ENCODE measurements around the gene CPT1B.
A peak's percentile ranks its signal among the peaks of the same experiment; 100 is the strongest.

Gene CPT1B

GRCh38 chr22:50569896-50570535 is 8.2 kb downstream of the CPT1B start:
- DNase-seq (ENCODE audit: low read depth) = no peak

- no peak for DNase-seq (ENCODE audit: low read depth)
These were observed 9.2 kb downstream of the CPT1B start for GRCh38 chr22:50569041-50569459.

GRCh38 chr22:50568626-50569025 is 9.6 kb downstream of the CPT1B start:
- DNase-seq (ENCODE audit: low read depth) = no peak

GRCh38 chr22:50567721-50568252 is 10.4 kb downstream of the CPT1B start:
- no peak for DNase-seq (ENCODE audit: low read depth)

- no peak for DNase-seq (ENCODE audit: low read depth)
These were observed 13.9 kb downstream of the CPT1B start for GRCh38 chr22:50564289-50564688.

- no peak for DNase-seq (ENCODE audit: low read depth)
These were observed 14.6 kb downstream of the CPT1B start for GRCh38 chr22:50563413-50564160.

GRCh38 chr22:50562523-50563412 is 15.5 kb downstream of the CPT1B start, which contains the start of gene SYCE3:
SYCE3 (minus strand) TSS chr22:50562919; CDS start chr22:50556405, 6,514 bp downstream.
- DNase-seq (ENCODE audit: low read depth) = peak; percentile 86

GRCh38 chr22:50561401-50562358 is 16.5 kb downstream of the CPT1B start:
- DNase-seq (ENCODE audit: low read depth) = no peak

- no peak for DNase-seq (ENCODE audit: low read depth)
These were observed 18.2 kb downstream of the CPT1B start for GRCh38 chr22:50560034-50560433.

GRCh38 chr22:50556703-50557102 is 21.5 kb downstream of the CPT1B start:
- no peak for DNase-seq (ENCODE audit: low read depth)

- no peak for DNase-seq (ENCODE audit: low read depth)
These were observed 24.9 kb downstream of the CPT1B start for GRCh38 chr22:50553310-50553709.

GRCh38 chr22:50551160-50551752 is 27.0 kb downstream of the CPT1B start:
- DNase-seq (ENCODE audit: low read depth) = no peak

GRCh38 chr22:50550395-50550794 is 27.8 kb downstream of the CPT1B start:
- no peak for DNase-seq (ENCODE audit: low read depth)

- DNase-seq (ENCODE audit: low read depth) = no peak
These were observed 29.1 kb downstream of the CPT1B start for GRCh38 chr22:50548921-50549790.

GRCh38 chr22:50548040-50548920 is 29.9 kb downstream of the CPT1B start:
- no peak for DNase-seq (ENCODE audit: low read depth)

- DNase-seq (ENCODE audit: low read depth) = no peak
These were observed 30.8 kb downstream of the CPT1B start for GRCh38 chr22:50547263-50547985.

- no peak for DNase-seq (ENCODE audit: low read depth)
These were observed 31.6 kb downstream of the CPT1B start for GRCh38 chr22:50546326-50547262.
